Esophagus (tissue), 2 donors: ENCODE measurements around the gene SMARCC2. TPM values are rescaled to one million over a fixed set of nuclear protein-coding genes. Genes with fewer than 3 reads are reported as not detected.

Source experiments
- H3K27ac ChIP-seq, 2 donors: one replicate each; pipeline ENCODE4 v1.5.1; 2013; ENCODE audit warnings: low read depth in 2 of 2, mild to moderate bottlenecking in 2 of 2, inconsistent platforms in 1 of 2, low read length in 1 of 2, moderate library complexity in 1 of 2
- H3K27me3 ChIP-seq, 2 donors: one replicate each; pipeline ENCODE4 v1.6.1; 2013; ENCODE audit warnings: low read length in 2 of 2, control low read depth in 1 of 2, mild to moderate bottlenecking in 1 of 2; ENCODE audit not compliant: insufficient read depth in 2 of 2, control insufficient read depth in 1 of 2
- H3K36me3 ChIP-seq, 2 donors: one replicate each; pipeline ENCODE4 v1.6.1; 2013; ENCODE audit warnings: low read length in 1 of 2; ENCODE audit not compliant: control insufficient read depth in 2 of 2, insufficient read depth in 2 of 2
- H3K4me1 ChIP-seq, 2 donors: one replicate each; pipeline ENCODE4 v1.6.1; 2013; ENCODE audit warnings: low read length in 1 of 2; ENCODE audit not compliant: control insufficient read depth in 2 of 2, insufficient read depth in 2 of 2
- H3K4me3 ChIP-seq, 2 donors: one replicate each; pipeline ENCODE4 v1.5.1; 2013; ENCODE audit warnings: low read length in 2 of 2, mild to moderate bottlenecking in 2 of 2, low read depth in 1 of 2, moderate library complexity in 1 of 2
- H3K9me3 ChIP-seq, 2 donors: one replicate each; pipeline ENCODE4 v1.6.1; 2013; ENCODE audit warnings: mild to moderate bottlenecking in 2 of 2, low read depth in 1 of 2, low read length in 1 of 2, moderate library complexity in 1 of 2; ENCODE audit not compliant: control insufficient read depth in 2 of 2, insufficient read depth in 1 of 2
- WGBS, 2 donors: extraction: QIAGEN DNeasy Blood & Tissue Kit; methylation state at CpG; one replicate each; pipeline ENCODE4 v1.1.7; 2013; 5-methylcytosine and 5-hydroxymethylcytosine counted together
- polyA plus RNA-seq, 2 donors: library from polyadenylated mRNA; stranded (reverse); fragments of 200-250 nt; gene quantifications; one replicate each; pipeline ENCODE4 v1.2.3, GENCODE V29; 2013
- donor health status: healthy with polysubstance abuse.
- donor health status: Bipolar disorder and iron deficiency.

The SMARCC2 gene
- polyA plus RNA-seq, 2 donors: 21.4 to 31.4 TPM

GRCh38 chr12:56224954-56225353 is 35.7 kb upstream of the SMARCC2 start:
- WGBS, 2 donors: 64 to 65% methylated on average over 11 of the region's 11 CpGs
- Histone ChIP-seq H3K27ac (peak overlapping the region in 1 of 2 donors; percentile 66), H3K27me3 (no peaks in the 10 kb centered on the region), H3K9me3 (no peaks in the 10 kb centered on the region), H3K4me3 (peak overlapping the region; percentile 59 to 71), H3K36me3 (peaks cover 0 to 5% of the 10 kb centered on the region in 2 donors), H3K4me1 (peaks cover 0 to 3% of the 10 kb centered on the region in 2 donors)

- Histone ChIP-seq H3K27ac (peak within 1 kb of the TSS; percentile 66 to 92), H3K4me1 (peaks cover 0 to 3% of the 10 kb centered on the region in 2 donors), H3K36me3 (peaks cover 0 to 5% of the 10 kb centered on the region in 2 donors), H3K4me3 (peak within 1 kb of the TSS; percentile 59 to 71), H3K9me3 (no peaks in the 10 kb centered on the region), H3K27me3 (no peaks in the 10 kb centered on the region)
- 1% methylated on average over 37 to 41 of the region's 41 CpGs for WGBS, 2 donors
Observed at GRCh38 chr12:56224102-56224701, 34.9 kb upstream of the SMARCC2 start, which contains the start of gene NABP2. Gene NABP2, plus strand, starts transcription at chr12:56224342. Its CDS starts 515 bp downstream, at chr12:56224857.

- peak overlapping the region; percentile 59 to 71 for H3K4me3 ChIP-seq
Observed at GRCh38 chr12:56223571-56224101, 34.4 kb upstream of the SMARCC2 start.

GRCh38 chr12:56222531-56222895 is 33.2 kb upstream of the SMARCC2 start:
- Histone ChIP-seq H3K27ac (peak overlapping the region; percentile 95 to 100), H3K36me3 (peaks cover 0 to 4% of the 10 kb centered on the region in 2 donors), H3K9me3 (no peaks in the 10 kb centered on the region), H3K4me1 (peaks cover 0 to 3% of the 10 kb centered on the region in 2 donors), H3K4me3 (peak overlapping the region; percentile 72 to 93), H3K27me3 (no peaks in the 10 kb centered on the region)
- WGBS, 2 donors: 7 to 16% methylated on average over 4 of the region's 4 CpGs

More at GRCh38 chr12:56223571-56224101, 34.4 kb upstream of the SMARCC2 start:
- WGBS, 2 donors: 19 to 24% methylated on average over 15 of the region's 15 CpGs
- Histone ChIP-seq H3K4me1 (peaks cover 0 to 3% of the 10 kb centered on the region in 2 donors), H3K9me3 (no peaks in the 10 kb centered on the region), H3K36me3 (peaks cover 0 to 5% of the 10 kb centered on the region in 2 donors), H3K27ac (peak overlapping the region; percentile 66 to 92), H3K27me3 (no peaks in the 10 kb centered on the region)

- H3K27ac ChIP-seq: peak within 1 kb of the TSS; percentile 95 to 100
- WGBS, 2 donors: 1% methylated on average over 41 to 42 of the region's 42 CpGs
- peaks cover 0 to 4% of the 10 kb centered on the region in 2 donors for H3K36me3 ChIP-seq
- H3K4me1 ChIP-seq: peaks cover 0 to 3% of the 10 kb centered on the region in 2 donors
- no peaks in the 10 kb centered on the region for H3K27me3 ChIP-seq
- H3K9me3 ChIP-seq: no peaks in the 10 kb centered on the region
- peak within 1 kb of the TSS; percentile 72 to 93 for H3K4me3 ChIP-seq
Observed at GRCh38 chr12:56221757-56222530, 32.7 kb upstream of the SMARCC2 start, which contains the start of gene RNF41. Gene RNF41, minus strand, starts transcription at chr12:56221922. Its CDS starts 7,875 bp downstream, at chr12:56214047.

DNA sequence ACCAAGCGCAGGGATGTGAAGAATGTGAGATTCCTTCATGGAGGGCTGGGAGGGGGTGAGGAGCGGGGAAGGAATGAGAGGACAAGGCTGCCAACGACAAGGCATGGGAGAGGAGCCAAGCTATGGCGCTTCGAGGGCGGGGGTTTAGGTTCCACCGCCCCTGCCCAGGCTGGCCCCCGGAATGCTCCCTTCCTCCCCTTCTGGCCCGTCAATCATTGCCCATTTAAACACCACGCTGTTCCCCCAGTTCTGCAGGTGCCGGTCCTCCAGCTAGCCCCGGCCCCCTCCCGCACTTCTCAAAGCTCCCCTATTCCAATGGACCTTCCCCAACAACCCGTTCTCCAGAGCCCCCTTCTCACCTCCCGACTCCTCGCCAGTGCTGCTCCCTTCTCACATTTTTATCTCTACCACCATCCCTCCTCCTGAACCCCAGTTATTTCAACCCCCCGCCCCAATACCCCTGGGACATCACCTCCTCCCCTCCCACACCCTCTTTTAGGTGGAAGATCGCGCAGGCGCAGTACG is 32.0 kb upstream of the SMARCC2 start:
- Histone ChIP-seq H3K4me1 (peaks cover 0 to 3% of the 10 kb centered on the region in 2 donors), H3K9me3 (no peaks in the 10 kb centered on the region), H3K4me3 (peak overlapping the region; percentile 72 to 93), H3K27me3 (no peaks in the 10 kb centered on the region), H3K36me3 (peaks cover 0 to 6% of the 10 kb centered on the region in 2 donors), H3K27ac (peak overlapping the region; percentile 95 to 100)
- 1% methylated on average over 19 to 21 of the region's 21 CpGs for WGBS, 2 donors

- peak overlapping the region; percentile 72 to 93 for H3K4me3 ChIP-seq
- WGBS, 2 donors: 6 to 8% methylated on average over 10 of the region's 10 CpGs
- H3K36me3 ChIP-seq: peaks cover 0 to 3% of the 10 kb centered on the region in 2 donors
- H3K27ac ChIP-seq: peak overlapping the region; percentile 95 to 100
- H3K4me1 ChIP-seq: peaks cover 0 to 3% of the 10 kb centered on the region in 2 donors
- no peaks in the 10 kb centered on the region for H3K9me3 ChIP-seq
- no peaks in the 10 kb centered on the region for H3K27me3 ChIP-seq
Observed at GRCh38 chr12:56220611-56221231, 31.4 kb upstream of the SMARCC2 start.

- Histone ChIP-seq H3K4me1 (peaks cover 0 to 3% of the 10 kb centered on the region in 2 donors), H3K27me3 (no peaks in the 10 kb centered on the region), H3K4me3 (no peak overlapping the region), H3K36me3 (peaks cover 0 to 5% of the 10 kb centered on the region in 2 donors), H3K9me3 (no peaks in the 10 kb centered on the region), H3K27ac (peak overlapping the region in 1 of 2 donors; percentile 24)
- WGBS, 2 donors: 92 to 94% methylated on average over 9 of the region's 9 CpGs
Observed at GRCh38 chr12:56219840-56220239, 30.6 kb upstream of the SMARCC2 start.

GRCh38 chr12:56216461-56216860 is 27.2 kb upstream of the SMARCC2 start:
- Histone ChIP-seq H3K27me3 (no peaks in the 10 kb centered on the region), H3K4me1 (no peaks in the 10 kb centered on the region), H3K9me3 (no peaks in the 10 kb centered on the region), H3K4me3 (no peak overlapping the region), H3K36me3 (peaks cover 0 to 19% of the 10 kb centered on the region in 2 donors), H3K27ac (no peak overlapping the region)
- 80 to 85% methylated on average over 3 of the region's 3 CpGs for WGBS, 2 donors
